ENCODE data around the gene GIMAP1.

Gene GIMAP1

GRCh38 chr7:150723467-150723866 is 7.1 kb downstream of the GIMAP1 start:
- DNase-seq, result no peak

GRCh38 chr7:150727381-150727780 is 11.0 kb downstream of the GIMAP1 start:
- DNase-seq, result no peak

GRCh38 chr7:150728011-150728410 is 11.6 kb downstream of the GIMAP1 start:
- DNase-seq, result no peak

- DNase-seq, result no peak
These were observed 12.2 kb downstream of the GIMAP1 start for GRCh38 chr7:150728609-150729008.

GRCh38 chr7:150731916-150732315 is 15.5 kb downstream of the GIMAP1 start:
- DNase-seq, result no peak

- DNase-seq, result peak; percentile 46
These were observed 16.5 kb downstream of the GIMAP1 start for GRCh38 chr7:150732786-150733481.

GRCh38 chr7:150733482-150734095 is 17.2 kb downstream of the GIMAP1 start:
- no peak for DNase-seq

GRCh38 chr7:150734254-150734653 is 17.8 kb downstream of the GIMAP1 start:
- no peak for DNase-seq

- DNase-seq, result no peak
These were observed 19.4 kb downstream of the GIMAP1 start for GRCh38 chr7:150735596-150736358.

- DNase-seq, result no peak
These were observed 20.5 kb downstream of the GIMAP1 start for GRCh38 chr7:150736864-150737263.

GRCh38 chr7:150737265-150738055 is 21.0 kb downstream of the GIMAP1 start, which contains the start of gene GIMAP5:
TSS of gene GIMAP5 (plus strand) at chr7:150737418. CDS start at chr7:150740885, 3,467 bp downstream.
- peak; percentile 60 for DNase-seq

- DNase-seq, result peak; percentile 66
These were observed 21.7 kb downstream of the GIMAP1 start for GRCh38 chr7:150738092-150738491.

GRCh38 chr7:150738591-150739001 is 22.2 kb downstream of the GIMAP1 start:
- no peak for DNase-seq

GRCh38 chr7:150739033-150739432 is 22.6 kb downstream of the GIMAP1 start:
- no peak for DNase-seq

GRCh38 chr7:150740053-150740452 is 23.6 kb downstream of the GIMAP1 start:
- DNase-seq, result no peak

GRCh38 chr7:150742286-150742968 is 26.0 kb downstream of the GIMAP1 start:
- no peak for DNase-seq

GRCh38 chr7:150744041-150744656 is 27.7 kb downstream of the GIMAP1 start:
- no peak for DNase-seq

- DNase-seq, result no peak
These were observed 28.7 kb downstream of the GIMAP1 start for GRCh38 chr7:150745086-150745485.

GRCh38 chr7:150745876-150746275 is 29.5 kb downstream of the GIMAP1 start:
- DNase-seq, result no peak

- no peak for DNase-seq
These were observed 30.5 kb downstream of the GIMAP1 start for GRCh38 chr7:150746921-150747320.

- DNase-seq, result no peak
These were observed 32.0 kb downstream of the GIMAP1 start for GRCh38 chr7:150748376-150748775.

GRCh38 chr7:150751702-150752101 is 35.3 kb downstream of the GIMAP1 start:
- no peak for DNase-seq

Measured in CD4-positive, alpha-beta T cell treated with Interleukin-17A for 1 hour (primary cell).